WTC11 (cell line): ENCODE data around the gene MYO15B. TPM values are rescaled to one million over a fixed set of nuclear protein-coding genes. Genes with fewer than 3 reads are reported as not detected.

Source experiments
- ATAC-seq: fragments of 200-7000 bp; cut with Tn5 transposase; 2 replicates; pipeline ENCODE4 v1.10.0; 2021; ENCODE audit warnings: mild to moderate bottlenecking, moderate library complexity
- CTCF ChIA-PET: fragments of 300-600 bp; sonication (Branson Sonifier 250); formaldehyde crosslinking; loops from one replicate; lab custom pipeline; 2021; ENCODE audit warnings: antibody characterized with exemption; lab: Charles Lee
- POLR2A ChIA-PET: fragments of 350-600 bp; sonication (Branson Sonifier 250); formaldehyde crosslinking; loops from one replicate; lab custom pipeline; 2021; ENCODE audit warnings: antibody characterized with exemption; lab: Charles Lee
- DNase-seq: peaks from one replicate; pipeline ENCODE4 v3.0.0; 2021; ENCODE audit warnings: low spot score
- H3K27ac Mint-ChIP-seq: 2 replicates; pipeline ENCODE4 v1.8.0; 2021; ENCODE audit warnings: mixed read lengths
- H3K27me3 Mint-ChIP-seq: 2 replicates; pipeline ENCODE4 v1.8.0; 2021; ENCODE audit warnings: low read depth, mild to moderate bottlenecking, moderate library complexity, mixed read lengths
- H3K36me3 Mint-ChIP-seq: 2 replicates; pipeline ENCODE4 v1.8.0; 2021; ENCODE audit warnings: mixed read lengths
- H3K4me1 Mint-ChIP-seq: 2 replicates; pipeline ENCODE4 v1.8.0; 2022; ENCODE audit warnings: mixed read lengths
- H3K4me3 Mint-ChIP-seq: 2 replicates; pipeline ENCODE4 v1.8.0; 2021; ENCODE audit warnings: mild to moderate bottlenecking, moderate library complexity, mixed read lengths
- H3K9me3 Mint-ChIP-seq: 2 replicates; pipeline ENCODE4 v1.8.0; 2021; ENCODE audit warnings: mixed read lengths
- AR ChIP-seq: fragments of 250-450 bp; sonication (Bioruptor Pico); IDR thresholded peaks from 2 replicates; pipeline ENCODE4 v1.9.0; 2021; ENCODE audit warnings: mild to moderate bottlenecking
- CDX4 ChIP-seq: fragments of 250-450 bp; sonication (Bioruptor Pico); IDR thresholded peaks from 2 replicates; pipeline ENCODE4 v1.9.0; 2021; ENCODE audit warnings: moderate library complexity, mild to moderate bottlenecking, inconsistent platforms, borderline replicate concordance
- E2F1 ChIP-seq: sonication (generic); formaldehyde crosslinking; IDR thresholded peaks from 2 replicates; pipeline ENCODE4 v1.8.0; 2022; ENCODE audit warnings: mild to moderate bottlenecking, missing genetic modification reagents
- FOXJ3 ChIP-seq: sonication (generic); formaldehyde crosslinking; IDR thresholded peaks from 2 replicates; pipeline ENCODE4 v1.9.0; 2021; ENCODE audit warnings: missing genetic modification reagents, mild to moderate bottlenecking, borderline replicate concordance
- FOXP1 ChIP-seq: sonication (generic); formaldehyde crosslinking; IDR thresholded peaks from 2 replicates; pipeline ENCODE4 v1.8.0; 2022; ENCODE audit warnings: missing genetic modification reagents, mild to moderate bottlenecking, moderate library complexity, borderline replicate concordance
- GRHL2 ChIP-seq: fragments of 250-450 bp; sonication (Bioruptor Pico); IDR thresholded peaks from 2 replicates; pipeline ENCODE4 v1.8.0; 2022; ENCODE audit warnings: mild to moderate bottlenecking, moderate library complexity; ENCODE audit not compliant: insufficient replicate concordance, severe bottlenecking
- JUN ChIP-seq: sonication (generic); formaldehyde crosslinking; IDR thresholded peaks from 2 replicates; pipeline ENCODE4 v1.8.0; 2023; ENCODE audit warnings: mild to moderate bottlenecking, missing genetic modification reagents
- MYBL2 ChIP-seq: sonication (generic); formaldehyde crosslinking; IDR thresholded peaks from 2 replicates; pipeline ENCODE4 v1.8.1; 2023; ENCODE audit warnings: mild to moderate bottlenecking, moderate library complexity, missing genetic modification reagents
- NR1H2 ChIP-seq: sonication (generic); formaldehyde crosslinking; IDR thresholded peaks from 2 replicates; pipeline ENCODE4 v1.9.0; 2021; ENCODE audit warnings: mild to moderate bottlenecking, moderate library complexity, missing genetic modification reagents
- PRDM15 ChIP-seq: sonication (generic); formaldehyde crosslinking; IDR thresholded peaks from 2 replicates; pipeline ENCODE4 v1.8.0; 2022; ENCODE audit warnings: missing genetic modification reagents
- PRRX2 ChIP-seq: fragments of 250-450 bp; sonication (Bioruptor Pico); IDR thresholded peaks from 2 replicates; pipeline ENCODE4 v1.8.0; 2021; ENCODE audit warnings: mild to moderate bottlenecking
- SOX15 ChIP-seq: fragments of 250-450 bp; sonication (Bioruptor Pico); IDR thresholded peaks from 2 replicates; pipeline ENCODE4 v1.9.0; 2021; ENCODE audit warnings: mild to moderate bottlenecking
- TP53 ChIP-seq: sonication (generic); formaldehyde crosslinking; IDR thresholded peaks from 2 replicates; pipeline ENCODE4 v1.8.1; 2023; ENCODE audit warnings: mild to moderate bottlenecking, missing genetic modification reagents
- USF1 ChIP-seq: sonication (generic); formaldehyde crosslinking; IDR thresholded peaks from 2 replicates; pipeline ENCODE4 v1.8.0; 2022; ENCODE audit warnings: mild to moderate bottlenecking, missing genetic modification reagents
- ZBTB21 ChIP-seq: sonication (generic); formaldehyde crosslinking; IDR thresholded peaks from 2 replicates; pipeline ENCODE4 v1.8.1; 2023; ENCODE audit warnings: mild to moderate bottlenecking, missing genetic modification reagents, borderline replicate concordance
- ZNF219 ChIP-seq: sonication (generic); formaldehyde crosslinking; IDR thresholded peaks from 2 replicates; pipeline ENCODE4 v1.8.0; 2023; ENCODE audit warnings: missing genetic modification reagents, mild to moderate bottlenecking, borderline replicate concordance
- ZNF232 ChIP-seq: sonication (generic); formaldehyde crosslinking; IDR thresholded peaks from 2 replicates; pipeline ENCODE4 v1.8.0; 2022; ENCODE audit warnings: mild to moderate bottlenecking, missing genetic modification reagents
- ZNF671 ChIP-seq: fragments of 250-450 bp; sonication (Bioruptor Pico); IDR thresholded peaks from 2 replicates; pipeline ENCODE4 v1.8.0; 2021; ENCODE audit warnings: mild to moderate bottlenecking
- total RNA-seq: library from RNA; stranded (reverse); gene quantifications from 3 replicates; pipeline ENCODE4 v1.2.3, GENCODE V29; 2021
- TF ChIP-seq, protein P1 (sequence below): fragments of 250-450 bp; sonication (Bioruptor Pico); IDR thresholded peaks from 2 replicates; pipeline ENCODE4 v2.1.2; 2022; ENCODE audit warnings: mild to moderate bottlenecking, moderate library complexity
- TF ChIP-seq, protein P2 (sequence below): sonication (generic); formaldehyde crosslinking; IDR thresholded peaks from 2 replicates; pipeline ENCODE4 v1.8.1; 2023; ENCODE audit warnings: mild to moderate bottlenecking, missing genetic modification reagents, moderate library complexity
- TF ChIP-seq, protein P3 (sequence below): sonication (generic); formaldehyde crosslinking; IDR thresholded peaks from 2 replicates; pipeline ENCODE4 v1.8.1; 2023; ENCODE audit warnings: mild to moderate bottlenecking, moderate library complexity, missing genetic modification reagents

MYO15B gene
- total RNA-seq, 1 experiment from 2014 or later, result 35.6 TPM

DNA sequence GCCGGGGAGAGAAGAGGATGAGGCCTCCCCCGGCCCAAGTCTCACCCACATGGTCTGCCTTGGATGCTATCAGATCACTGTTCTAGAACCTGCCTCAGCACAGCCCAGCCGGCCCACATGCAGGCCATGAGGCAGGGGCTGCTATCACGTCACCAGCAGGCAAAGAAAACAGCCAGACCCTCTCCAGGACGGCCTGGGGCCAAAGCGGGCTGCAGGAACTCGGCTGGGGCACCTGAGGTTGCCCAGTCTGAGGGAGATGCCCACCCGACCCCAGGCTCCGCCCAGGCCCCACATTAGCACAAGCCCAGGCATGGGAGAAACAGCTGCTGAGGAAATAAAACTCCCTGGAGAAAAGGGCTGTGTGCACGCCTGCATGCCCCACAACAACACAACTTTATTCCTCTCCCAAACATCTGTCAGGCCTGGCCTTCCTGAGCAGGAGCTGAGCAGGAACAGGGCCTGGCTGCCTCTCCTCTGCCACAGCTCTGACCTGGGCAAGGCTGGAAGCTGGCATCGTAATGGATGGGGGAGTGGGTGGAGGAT lies 39.0 kb downstream of the MYO15B start:
- POLR2A ChIA-PET, result interaction anchor here (0.8 to 1.0 kb wide), 2 partner anchors 26 to 94 kb away, joined by 3 read pairs; no protein-coding TSS in a partner anchor
- CTCF ChIA-PET, result interaction anchor here (0.6 to 19.0 kb wide), 19 partner anchors 9 to 362 kb away, joined by 3 to 304 read pairs (median 7); partner anchors contain the start of genes SMIM5 and WBP2
- Mint-ChIP-seq H3K4me3 (no peak overlapping the region), H3K27me3 (no peaks in the 10 kb centered on the region), H3K36me3 (no peaks in the 10 kb centered on the region), H3K4me1 (no peaks in the 10 kb centered on the region), H3K9me3 (no peaks in the 10 kb centered on the region), H3K27ac (no peak overlapping the region)
- ATAC-seq, result no peak
- DNase-seq, result no peak
- TF ChIP-seq CDX4 (no peak), ZNF671 (CRISPR knock-in tag) (no peak), JUN (CRISPR knock-in tag) (no peak), SOX15 (CRISPR knock-in tag) (no peak), E2F1 (CRISPR knock-in tag) (no peak), NR1H2 (CRISPR knock-in tag) (no peak), ZBTB21 (no peak), FOXJ3 (no peak), ZNF232 (CRISPR knock-in tag) (no peak), ZNF219 (no peak)
- TF ChIP-seq, protein P1, sequence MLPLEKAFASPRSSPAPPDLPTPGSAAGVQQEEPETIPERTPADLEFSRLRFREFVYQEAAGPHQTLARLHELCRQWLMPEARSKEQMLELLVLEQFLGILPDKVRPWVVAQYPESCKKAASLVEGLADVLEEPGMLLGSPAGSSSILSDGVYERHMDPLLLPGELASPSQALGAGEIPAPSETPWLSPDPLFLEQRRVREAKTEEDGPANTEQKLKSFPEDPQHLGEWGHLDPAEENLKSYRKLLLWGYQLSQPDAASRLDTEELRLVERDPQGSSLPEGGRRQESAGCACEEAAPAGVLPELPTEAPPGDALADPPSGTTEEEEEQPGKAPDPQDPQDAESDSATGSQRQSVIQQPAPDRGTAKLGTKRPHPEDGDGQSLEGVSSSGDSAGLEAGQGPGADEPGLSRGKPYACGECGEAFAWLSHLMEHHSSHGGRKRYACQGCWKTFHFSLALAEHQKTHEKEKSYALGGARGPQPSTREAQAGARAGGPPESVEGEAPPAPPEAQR (CRISPR knock-in tag), result no peak
- TF ChIP-seq, all 79 proteins: peak for 0

DNA sequence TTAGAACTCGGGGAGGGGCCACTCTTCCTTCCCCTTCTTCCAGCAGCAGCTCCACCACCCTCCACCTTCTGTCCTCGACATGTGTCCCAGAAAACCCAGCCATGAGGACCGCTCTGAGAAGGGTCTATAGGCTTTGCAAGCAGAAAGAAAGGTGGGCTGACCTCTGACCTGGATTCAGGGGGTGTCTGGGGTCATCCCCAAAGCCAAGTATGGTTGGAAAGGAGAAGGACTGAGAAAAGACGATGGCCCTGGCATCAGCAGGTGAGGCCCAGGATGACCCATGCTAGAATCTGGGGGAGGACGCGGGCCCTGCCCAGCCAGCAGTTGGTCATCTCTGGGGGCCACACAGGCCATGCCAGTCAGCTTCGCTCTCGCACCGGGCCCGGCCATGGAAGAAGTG lies 39.5 kb downstream of the MYO15B start:
- DNase-seq, result no peak
- H3K4me3 Mint-ChIP-seq, result no peak overlapping the region
- H3K4me1 Mint-ChIP-seq, result no peaks in the 10 kb centered on the region
- POLR2A ChIA-PET, result no interaction called here
- H3K27me3 Mint-ChIP-seq, result no peaks in the 10 kb centered on the region
- H3K9me3 Mint-ChIP-seq, result no peaks in the 10 kb centered on the region
- no peaks in the 10 kb centered on the region for H3K36me3 Mint-ChIP-seq
- ATAC-seq, result no peak
- CTCF ChIA-PET, result interaction anchor here (0.6 to 11.9 kb wide), 9 partner anchors 11 to 362 kb away, joined by 3 to 456 read pairs (median 23); a partner anchor contains a TSS
- no peak overlapping the region for H3K27ac Mint-ChIP-seq
- TF ChIP-seq, protein P2, sequence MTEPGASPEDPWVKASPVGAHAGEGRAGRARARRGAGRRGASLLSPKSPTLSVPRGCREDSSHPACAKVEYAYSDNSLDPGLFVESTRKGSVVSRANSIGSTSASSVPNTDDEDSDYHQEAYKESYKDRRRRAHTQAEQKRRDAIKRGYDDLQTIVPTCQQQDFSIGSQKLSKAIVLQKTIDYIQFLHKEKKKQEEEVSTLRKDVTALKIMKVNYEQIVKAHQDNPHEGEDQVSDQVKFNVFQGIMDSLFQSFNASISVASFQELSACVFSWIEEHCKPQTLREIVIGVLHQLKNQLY (CRISPR knock-in tag), result no peak
- TF ChIP-seq GRHL2 (no peak), PRDM15 (CRISPR knock-in tag) (no peak), FOXP1 (CRISPR knock-in tag) (no peak), AR (CRISPR knock-in tag) (no peak), USF1 (CRISPR knock-in tag) (no peak), TP53 (CRISPR knock-in tag) (no peak), PRRX2 (CRISPR knock-in tag) (no peak), MYBL2 (CRISPR knock-in tag) (no peak)
- TF ChIP-seq, protein P1 (CRISPR knock-in tag), result no peak
- TF ChIP-seq, protein P3, sequence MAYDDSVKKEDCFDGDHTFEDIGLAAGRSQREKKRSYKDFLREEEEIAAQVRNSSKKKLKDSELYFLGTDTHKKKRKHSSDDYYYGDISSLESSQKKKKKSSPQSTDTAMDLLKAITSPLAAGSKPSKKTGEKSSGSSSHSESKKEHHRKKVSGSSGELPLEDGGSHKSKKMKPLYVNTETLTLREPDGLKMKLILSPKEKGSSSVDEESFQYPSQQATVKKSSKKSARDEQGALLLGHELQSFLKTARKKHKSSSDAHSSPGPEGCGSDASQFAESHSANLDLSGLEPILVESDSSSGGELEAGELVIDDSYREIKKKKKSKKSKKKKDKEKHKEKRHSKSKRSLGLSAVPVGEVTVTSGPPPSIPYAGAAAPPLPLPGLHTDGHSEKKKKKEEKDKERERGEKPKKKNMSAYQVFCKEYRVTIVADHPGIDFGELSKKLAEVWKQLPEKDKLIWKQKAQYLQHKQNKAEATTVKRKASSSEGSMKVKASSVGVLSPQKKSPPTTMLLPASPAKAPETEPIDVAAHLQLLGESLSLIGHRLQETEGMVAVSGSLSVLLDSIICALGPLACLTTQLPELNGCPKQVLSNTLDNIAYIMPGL (CRISPR knock-in tag), result no peak
